ENCODE results near the gene PHLDB3. TPM values are rescaled to one million over a fixed set of nuclear protein-coding genes. Genes with fewer than 3 reads are reported as not detected.

PHLDB3 gene
- total RNA-seq, 4 donors from 2014 or later, result 1.9 to 5.7 (median 3.5) TPM

DNA sequence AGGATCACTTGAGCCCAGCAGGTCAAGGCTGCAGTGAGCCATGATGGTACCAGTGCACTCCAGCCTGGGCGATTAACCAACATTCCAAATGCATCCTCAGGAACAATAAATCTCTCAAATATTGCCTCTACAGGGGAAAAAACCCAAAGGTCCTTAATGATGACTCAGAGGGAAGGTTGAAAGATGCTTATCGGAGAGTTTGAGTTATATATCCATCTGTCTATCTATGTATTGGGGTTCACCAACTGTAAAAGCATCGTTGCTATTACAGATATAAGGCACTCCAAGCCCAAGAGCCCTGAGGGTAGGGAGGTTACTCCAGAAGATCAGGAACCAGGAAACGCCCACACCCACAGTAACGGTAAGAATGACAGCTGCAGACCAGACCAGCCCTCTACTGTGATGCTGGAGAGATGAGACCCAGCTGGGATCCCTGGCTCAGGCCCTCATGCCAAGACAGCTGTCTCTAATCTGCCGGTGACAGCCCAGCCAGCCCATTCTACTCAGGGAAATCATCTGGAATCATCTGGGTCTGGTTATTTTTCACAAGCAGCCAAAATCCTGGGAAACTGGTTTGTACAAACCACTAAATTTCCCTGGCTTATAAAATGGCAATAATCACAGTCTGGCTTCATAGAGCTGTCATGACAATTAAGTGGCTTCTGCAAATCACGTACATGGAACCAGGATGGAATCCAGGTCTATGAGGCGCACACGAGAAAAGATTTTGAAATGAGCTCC is 66.1 kb downstream of the PHLDB3 start:
- TF ChIP-seq, protein P1, sequence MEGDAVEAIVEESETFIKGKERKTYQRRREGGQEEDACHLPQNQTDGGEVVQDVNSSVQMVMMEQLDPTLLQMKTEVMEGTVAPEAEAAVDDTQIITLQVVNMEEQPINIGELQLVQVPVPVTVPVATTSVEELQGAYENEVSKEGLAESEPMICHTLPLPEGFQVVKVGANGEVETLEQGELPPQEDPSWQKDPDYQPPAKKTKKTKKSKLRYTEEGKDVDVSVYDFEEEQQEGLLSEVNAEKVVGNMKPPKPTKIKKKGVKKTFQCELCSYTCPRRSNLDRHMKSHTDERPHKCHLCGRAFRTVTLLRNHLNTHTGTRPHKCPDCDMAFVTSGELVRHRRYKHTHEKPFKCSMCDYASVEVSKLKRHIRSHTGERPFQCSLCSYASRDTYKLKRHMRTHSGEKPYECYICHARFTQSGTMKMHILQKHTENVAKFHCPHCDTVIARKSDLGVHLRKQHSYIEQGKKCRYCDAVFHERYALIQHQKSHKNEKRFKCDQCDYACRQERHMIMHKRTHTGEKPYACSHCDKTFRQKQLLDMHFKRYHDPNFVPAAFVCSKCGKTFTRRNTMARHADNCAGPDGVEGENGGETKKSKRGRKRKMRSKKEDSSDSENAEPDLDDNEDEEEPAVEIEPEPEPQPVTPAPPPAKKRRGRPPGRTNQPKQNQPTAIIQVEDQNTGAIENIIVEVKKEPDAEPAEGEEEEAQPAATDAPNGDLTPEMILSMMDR (IDR thresholded peaks at IDR 0.05; ENCODE audit: low read depth), result no peak

DNA sequence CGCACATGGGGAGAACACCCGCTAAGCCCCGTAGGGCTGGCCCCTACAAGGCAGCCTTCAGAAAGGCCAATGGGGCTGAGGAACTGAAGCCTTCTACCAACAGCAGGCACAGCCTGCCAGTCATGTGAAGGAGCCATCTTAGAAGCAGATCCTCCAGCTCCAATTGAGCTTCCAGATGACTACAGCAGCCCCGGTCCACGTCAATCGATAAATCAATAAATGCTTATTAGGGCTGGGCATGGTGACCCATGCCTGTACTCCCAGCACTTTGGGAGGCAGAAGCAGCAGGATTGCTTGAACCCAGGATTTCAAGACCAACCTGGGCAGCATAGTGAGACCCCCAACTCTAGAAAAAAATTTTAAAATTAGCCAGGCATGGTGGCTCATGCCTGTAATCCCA is 66.8 kb downstream of the PHLDB3 start:
- TF ChIP-seq, protein P1 (IDR thresholded peaks at IDR 0.05; ENCODE audit: low read depth), result no peak

DNA sequence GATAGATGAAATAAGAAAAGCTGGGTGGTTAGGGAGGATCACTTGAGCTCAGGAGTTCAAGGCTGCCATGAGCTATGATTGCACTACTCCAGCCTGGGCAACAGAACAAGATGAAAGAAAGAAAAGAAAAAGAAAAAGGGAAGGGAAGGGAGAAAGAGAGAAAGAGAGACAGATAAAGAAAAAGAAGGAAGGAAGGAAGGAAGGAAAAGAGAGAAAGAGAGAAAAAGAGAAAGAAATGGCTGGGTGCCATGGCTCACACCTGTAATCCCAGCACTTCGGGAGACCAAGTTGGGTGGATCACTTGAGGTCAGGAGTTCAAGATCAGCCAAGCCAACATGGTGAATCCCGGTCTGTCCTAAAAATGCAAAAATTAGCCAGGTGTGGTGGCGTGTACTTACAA is 68.8 kb downstream of the PHLDB3 start:
- TF ChIP-seq, protein P1 (IDR thresholded peaks at IDR 0.05; ENCODE audit: low read depth), result no peak

DNA sequence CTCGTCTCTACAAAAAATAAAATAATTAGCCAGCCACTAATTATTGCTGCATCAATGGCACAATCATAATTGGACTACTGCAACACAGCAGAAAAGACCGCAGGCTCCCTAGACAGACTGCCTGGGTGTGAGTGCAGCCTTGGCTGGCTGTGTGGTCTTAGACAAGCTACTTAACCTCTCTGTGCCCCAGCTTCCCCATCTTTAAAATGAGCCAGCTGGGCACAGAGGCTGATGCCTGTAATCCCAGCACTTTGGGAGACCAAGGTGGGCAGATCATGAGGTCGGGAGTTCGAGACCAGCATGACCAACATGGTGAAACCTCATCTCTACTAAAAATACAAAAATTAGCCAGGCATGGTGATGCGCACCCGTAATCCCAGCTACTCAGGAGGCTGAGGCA is 70.9 kb downstream of the PHLDB3 start:
- TF ChIP-seq, protein P1 (IDR thresholded peaks at IDR 0.05; ENCODE audit: low read depth), result no peak

DNA sequence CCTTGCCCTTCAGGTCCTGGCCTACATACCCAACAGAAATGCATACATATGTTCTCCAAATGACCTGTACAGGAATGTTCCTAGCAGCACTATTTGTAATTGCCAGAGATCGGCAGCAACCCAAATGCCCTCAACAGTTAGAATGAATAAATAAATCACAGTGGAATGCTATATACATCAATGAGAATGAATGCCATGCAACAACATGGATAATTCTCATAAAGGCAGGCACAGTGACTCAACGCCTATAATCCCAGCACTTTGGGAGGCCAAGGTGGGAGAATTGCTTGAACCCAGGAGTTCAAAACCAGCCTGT is 71.2 kb downstream of the PHLDB3 start:
- TF ChIP-seq, protein P1 (IDR thresholded peaks at IDR 0.05; ENCODE audit: low read depth), result no peak

DNA sequence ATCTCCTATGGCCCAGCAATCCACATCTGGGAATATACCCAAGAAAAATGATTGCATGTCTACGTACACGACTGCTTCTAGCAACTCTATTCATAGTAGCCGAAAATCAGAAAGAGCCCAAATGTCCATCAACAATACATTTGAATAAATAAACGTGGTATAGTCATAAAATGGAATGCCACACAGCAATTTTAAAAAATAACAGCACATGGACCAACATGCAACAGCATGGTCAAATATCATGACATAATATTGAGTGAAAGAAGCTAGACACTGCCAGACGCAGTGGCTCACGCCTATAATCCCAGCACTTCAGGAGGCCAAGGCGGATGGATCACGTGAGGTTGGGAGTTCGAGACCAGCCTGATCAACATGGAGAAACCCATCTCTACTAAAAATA is 73.6 kb downstream of the PHLDB3 start:
- TF ChIP-seq, protein P1 (IDR thresholded peaks at IDR 0.05; ENCODE audit: low read depth), result no peak

DNA sequence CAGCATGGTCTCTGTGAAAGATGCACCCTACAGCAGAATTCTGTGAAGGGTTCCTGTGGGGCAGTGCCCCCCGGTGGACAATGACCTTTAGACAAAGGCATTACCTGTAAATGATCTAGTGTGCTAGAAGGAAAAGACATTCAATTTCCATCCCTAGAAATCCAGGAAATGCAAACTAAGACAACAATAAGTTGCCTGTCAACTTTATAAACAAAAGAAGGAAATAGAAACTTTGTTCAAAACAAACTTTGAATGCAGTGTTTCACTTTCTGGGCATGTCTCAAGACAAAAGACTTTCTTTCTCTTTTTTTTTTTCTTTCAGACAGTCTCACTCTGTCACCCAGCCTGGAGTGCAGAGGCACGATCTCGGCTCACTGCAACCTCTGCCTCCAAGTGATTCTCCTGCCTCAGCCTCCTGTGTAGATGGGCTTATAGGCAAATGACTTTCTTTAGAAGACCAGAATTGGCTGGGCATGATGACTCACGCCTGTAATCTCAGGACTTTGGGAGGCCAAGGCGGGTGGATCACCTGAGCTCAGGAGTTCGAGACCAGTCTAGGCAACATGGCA is 74.3 kb downstream of the PHLDB3 start:
- TF ChIP-seq, protein P1 (IDR thresholded peaks at IDR 0.05; ENCODE audit: low read depth), result no peak
